Suprapubic skin (tissue), 4 donors: ENCODE results near the gene LIN37.

ENCODE experiments used
- EP300 ChIP-seq: sonication (generic); formaldehyde crosslinking; IDR thresholded peaks from one replicate; pipeline ENCODE4 v1.6.1; 2017; ENCODE audit warnings: antibody characterized with exemption
- POLR2A ChIP-seq, 2 donors: fragments of 450-650 bp; IDR thresholded peaks; one replicate each; pipeline ENCODE4 v1.6.1; 2017; ENCODE audit warnings: antibody characterized with exemption in 2 of 2, mild to moderate bottlenecking in 2 of 2, moderate library complexity in 2 of 2
- POLR2AphosphoS5 ChIP-seq, 3 donors: sonication (generic); formaldehyde crosslinking; IDR thresholded peaks; one replicate each; pipeline ENCODE4 v1.6.1; 2017; ENCODE audit warnings: antibody characterized with exemption in 3 of 3
- TF ChIP-seq, protein P1 (sequence below), 2 donors: fragments of 200-600 bp in 1 of 2; fragments of 450-650 bp in 1 of 2; sonication (generic) in 1 of 2; IDR thresholded peaks; one replicate each; pipeline ENCODE4 v1.5.1; 2016 to 2019; ENCODE audit warnings: antibody characterized with exemption in 2 of 2, mild to moderate bottlenecking in 1 of 2, moderate library complexity in 1 of 2

DNA sequence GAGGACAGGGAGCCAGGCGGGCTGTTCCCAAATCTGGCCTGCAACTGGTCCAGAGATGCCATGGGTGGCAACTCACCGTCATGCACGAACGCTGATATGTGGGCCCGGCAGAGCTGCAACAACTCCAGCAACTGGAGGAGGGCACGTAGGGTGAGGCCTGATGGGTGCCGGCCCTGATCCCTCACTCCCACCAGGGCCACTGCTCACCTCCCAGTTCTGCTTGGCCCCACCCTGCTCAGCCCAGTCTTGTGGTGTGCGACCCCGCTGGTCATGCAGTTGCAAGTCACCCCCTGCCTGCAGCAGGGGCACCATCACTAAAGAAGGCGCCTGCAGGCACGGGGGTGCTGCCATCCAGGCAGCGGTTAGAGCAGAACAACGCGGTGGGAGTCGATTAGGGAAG lies 43.9 kb downstream of the LIN37 start:
- TF ChIP-seq, protein P1, sequence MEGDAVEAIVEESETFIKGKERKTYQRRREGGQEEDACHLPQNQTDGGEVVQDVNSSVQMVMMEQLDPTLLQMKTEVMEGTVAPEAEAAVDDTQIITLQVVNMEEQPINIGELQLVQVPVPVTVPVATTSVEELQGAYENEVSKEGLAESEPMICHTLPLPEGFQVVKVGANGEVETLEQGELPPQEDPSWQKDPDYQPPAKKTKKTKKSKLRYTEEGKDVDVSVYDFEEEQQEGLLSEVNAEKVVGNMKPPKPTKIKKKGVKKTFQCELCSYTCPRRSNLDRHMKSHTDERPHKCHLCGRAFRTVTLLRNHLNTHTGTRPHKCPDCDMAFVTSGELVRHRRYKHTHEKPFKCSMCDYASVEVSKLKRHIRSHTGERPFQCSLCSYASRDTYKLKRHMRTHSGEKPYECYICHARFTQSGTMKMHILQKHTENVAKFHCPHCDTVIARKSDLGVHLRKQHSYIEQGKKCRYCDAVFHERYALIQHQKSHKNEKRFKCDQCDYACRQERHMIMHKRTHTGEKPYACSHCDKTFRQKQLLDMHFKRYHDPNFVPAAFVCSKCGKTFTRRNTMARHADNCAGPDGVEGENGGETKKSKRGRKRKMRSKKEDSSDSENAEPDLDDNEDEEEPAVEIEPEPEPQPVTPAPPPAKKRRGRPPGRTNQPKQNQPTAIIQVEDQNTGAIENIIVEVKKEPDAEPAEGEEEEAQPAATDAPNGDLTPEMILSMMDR (IDR thresholded peaks at IDR 0.05): no peak
- TF ChIP-seq POLR2A (IDR thresholded peaks at IDR 0.05): no peak
- no peak for TF ChIP-seq POLR2AphosphoS5 (IDR thresholded peaks at IDR 0.05)
- TF ChIP-seq EP300: no peak
